Sciatic nerve (tissue), 2 donors: ENCODE results near the gene RPS24. TPM values are rescaled to one million over a fixed set of nuclear protein-coding genes. Genes with fewer than 3 reads are reported as not detected.
"Not testable (repeated sequence)": the region's sequence is repeated elsewhere in the genome, so short reads cannot be mapped to it uniquely, and the experiment has no call there.

Experiments
- ATAC-seq: fragments of 200-7000 bp; cut with Tn5 transposase; one replicate; pipeline ENCODE4 v1.9.1; 2020; ENCODE audit warnings: mild to moderate bottlenecking, moderate library complexity
- DNase-seq: peaks from one replicate; pipeline ENCODE4 v3.0.0-alpha.2; 2020; ENCODE audit warnings: low spot score
- intact Hi-C: fragments of 100-400 bp; cut with DNase I; formaldehyde crosslinking; loops from one replicate; pipeline ENCODE4 v1.14.2; 2022
- total RNA-seq: library from RNA; stranded (reverse); fragmentation: NEBNext Ultra II Directional; extraction: Animal tissue kit (Norgen Biotek cat#: 25700); gene quantifications from one replicate; pipeline ENCODE4 v1.2.1, GENCODE V29; 2021
- donor health status: DM: no; HTN: no; CAD: no.
- donor health status: DM: no; HTN: no; CAD: no.

The RPS24 gene
- total RNA-seq = 1,000 TPM

DNA sequence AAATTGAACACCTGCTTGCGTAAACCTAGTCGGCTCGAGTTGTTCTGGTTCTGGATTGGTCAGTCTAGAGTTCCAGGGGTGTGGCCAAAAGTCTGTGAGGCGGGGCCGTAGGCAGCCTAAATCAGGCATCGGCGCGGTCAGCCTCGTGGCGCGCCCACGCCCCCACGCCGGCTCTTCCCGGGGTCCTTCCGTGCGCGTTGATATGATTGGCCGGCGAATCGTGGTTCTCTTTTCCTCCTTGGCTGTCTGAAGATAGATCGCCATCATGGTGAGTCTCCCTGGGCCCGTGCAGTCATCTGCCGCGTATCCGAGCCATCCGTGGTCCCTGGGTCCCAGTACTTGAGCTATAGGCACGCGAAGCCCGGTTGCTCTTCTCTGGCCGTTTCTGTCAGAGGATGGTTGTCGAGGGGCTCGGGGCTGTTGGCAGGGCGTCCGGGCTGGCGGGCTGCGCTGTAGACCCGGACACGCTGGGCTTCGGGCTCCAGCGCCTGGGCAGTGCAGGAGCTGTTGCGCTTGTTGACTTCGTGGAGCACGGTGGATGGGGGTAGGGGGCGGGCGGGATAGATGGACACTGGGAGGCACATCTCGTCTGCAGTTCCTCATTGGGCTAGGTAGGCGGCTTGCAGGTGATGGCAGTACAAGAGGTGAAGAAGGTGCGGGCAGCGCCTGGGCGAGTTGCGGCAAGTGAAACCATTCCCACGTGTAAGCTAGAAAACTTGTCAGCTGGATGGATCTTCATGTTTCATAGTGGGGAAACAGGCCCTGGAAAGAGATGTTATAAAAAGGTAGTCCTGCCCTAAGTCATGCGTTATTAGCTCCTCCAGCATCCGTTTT is at the start of gene RPS24:
Gene RPS24 (plus strand): TSS at position 227 of the 834 bp plus-strand sequence. CDS start 39 bp downstream, at position 266.
- ATAC-seq = peak; percentile 97
- intact Hi-C loops = no loop called here
- peak; percentile 95 for DNase-seq

DNA sequence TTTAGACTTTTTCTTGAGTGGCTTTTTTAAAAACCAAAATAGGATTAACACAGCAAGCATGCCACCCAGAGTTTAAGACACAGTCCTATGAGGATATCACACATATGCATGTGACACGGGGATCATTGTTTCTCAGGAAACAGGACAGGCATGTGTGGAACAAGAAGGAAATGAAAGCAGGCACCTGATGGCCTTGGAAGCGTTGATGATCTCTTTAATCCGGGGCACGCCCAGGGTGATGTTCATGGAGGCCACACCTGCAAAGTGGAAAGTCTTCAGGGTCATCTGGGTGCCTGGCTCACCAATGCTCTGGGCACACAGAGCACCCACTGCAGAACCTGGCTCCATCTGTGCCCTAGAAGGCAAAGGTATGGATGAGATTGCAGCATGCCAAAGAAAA is 48.7 kb upstream of the RPS24 start:
- ATAC-seq = no peak
- intact Hi-C loops = loop anchor here (5.0 to 10.0 kb wide), 2 partner anchors 88 to 140 kb away; no protein-coding TSS in a partner anchor
- no peak for DNase-seq

DNA sequence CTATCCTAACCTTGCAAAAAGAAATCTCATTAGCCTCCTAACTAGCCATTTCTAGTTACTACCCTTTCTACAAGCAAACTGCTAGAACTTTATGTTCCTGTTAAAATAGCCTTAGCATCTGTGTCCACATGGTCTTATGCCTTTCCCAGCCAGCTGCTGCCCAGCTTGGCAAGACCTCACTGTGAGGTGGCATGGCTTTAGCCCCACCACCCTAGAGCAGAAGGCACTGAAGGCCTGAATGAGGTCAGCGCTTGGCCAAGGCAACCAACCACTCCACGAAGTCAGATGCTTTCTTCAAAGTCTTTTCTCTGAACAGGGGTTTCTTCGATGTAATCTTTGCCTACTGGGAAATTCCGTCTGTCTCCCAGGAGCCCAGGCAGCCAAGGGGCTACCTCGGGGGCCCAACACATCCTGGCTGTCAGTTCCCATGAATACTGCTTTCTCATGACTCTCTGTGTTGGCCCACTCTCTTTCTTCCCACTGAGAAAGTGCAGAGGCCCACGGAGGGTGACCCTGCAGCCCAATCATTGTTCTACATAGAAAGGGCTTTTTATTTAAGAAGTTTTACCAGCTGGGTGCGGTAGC is 45.9 kb upstream of the RPS24 start:
- no peak for ATAC-seq
- DNase-seq = no peak
- intact Hi-C loops = loop anchor here (10.0 kb wide), 1 partner anchor 143 kb away; no protein-coding TSS in a partner anchor

DNA sequence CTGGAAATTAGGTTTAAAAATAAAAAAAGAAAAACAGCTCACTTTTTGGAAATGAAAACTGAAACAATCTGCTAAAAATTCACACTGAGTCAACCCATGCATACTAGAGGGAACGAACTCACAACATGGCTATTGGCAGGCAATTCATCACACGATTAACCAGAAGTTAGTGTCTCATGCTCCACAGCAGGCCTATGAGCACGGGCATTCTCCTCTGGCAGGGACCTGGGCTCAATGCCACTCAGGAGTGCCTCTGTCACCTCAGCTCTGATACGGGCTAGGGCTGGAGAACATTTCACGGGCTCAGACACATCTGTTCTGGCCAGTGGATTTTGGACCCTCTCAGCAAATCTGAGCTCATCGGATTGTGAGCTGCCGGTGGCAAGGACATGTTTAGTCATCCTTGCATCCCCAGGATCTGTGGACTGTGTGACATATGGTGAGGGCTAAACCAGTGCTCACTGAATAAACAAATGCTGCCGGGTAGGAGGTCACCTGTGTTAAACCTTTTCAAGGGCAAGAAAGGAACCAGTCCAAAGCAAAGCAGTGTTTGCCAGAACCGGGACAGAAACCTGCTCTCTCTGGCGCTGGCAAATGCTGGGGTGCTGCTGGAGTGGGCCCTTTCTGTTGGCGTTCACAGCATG is 44.5 kb upstream of the RPS24 start:
- intact Hi-C loops = loop anchor here (10.0 kb wide), 1 partner anchor 144 kb away; no protein-coding TSS in a partner anchor
- ATAC-seq (no peak), DNase-seq (no peak)

DNA sequence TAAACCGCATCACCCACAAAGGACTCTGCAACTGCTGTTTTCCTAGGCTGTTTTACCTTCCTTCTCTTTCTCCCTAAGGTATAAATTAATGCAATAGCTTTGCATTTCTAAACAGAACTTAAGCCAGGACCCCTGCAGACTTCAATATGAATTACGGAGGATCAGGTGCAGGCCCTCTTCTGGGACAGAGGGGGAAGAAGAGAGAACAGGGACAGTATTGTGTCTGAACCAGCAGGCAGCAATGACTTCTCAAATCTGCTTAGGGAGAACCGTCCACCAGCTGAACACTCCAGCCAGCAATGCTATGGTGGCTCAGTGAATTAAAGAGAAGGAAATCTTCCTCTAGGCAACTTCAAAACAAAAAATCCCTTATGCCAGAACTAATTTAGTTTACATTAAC is 40.0 kb upstream of the RPS24 start:
- intact Hi-C loops = no loop called here
- DNase-seq = no peak
- ATAC-seq = no peak

DNA sequence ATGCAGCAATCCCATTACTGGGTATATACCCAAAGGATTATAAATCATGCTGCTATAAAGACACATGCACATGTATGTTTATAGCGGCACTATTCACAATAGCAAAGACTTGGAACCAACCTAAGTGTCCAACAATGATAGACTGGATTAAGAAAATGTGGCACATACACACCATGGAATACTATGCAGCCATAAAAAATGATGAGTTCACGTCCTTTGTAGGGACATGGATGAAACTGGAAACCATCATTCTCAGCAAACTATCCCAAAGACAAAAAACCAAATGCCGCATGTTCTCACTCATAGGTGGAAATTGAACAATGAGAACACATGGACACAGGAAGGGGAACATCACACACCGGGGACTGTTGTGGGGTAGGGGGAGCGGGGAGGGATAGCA is 34.9 kb upstream of the RPS24 start:
- intact Hi-C loops, DNase-seq, ATAC-seq: not testable (repeated sequence)

DNA sequence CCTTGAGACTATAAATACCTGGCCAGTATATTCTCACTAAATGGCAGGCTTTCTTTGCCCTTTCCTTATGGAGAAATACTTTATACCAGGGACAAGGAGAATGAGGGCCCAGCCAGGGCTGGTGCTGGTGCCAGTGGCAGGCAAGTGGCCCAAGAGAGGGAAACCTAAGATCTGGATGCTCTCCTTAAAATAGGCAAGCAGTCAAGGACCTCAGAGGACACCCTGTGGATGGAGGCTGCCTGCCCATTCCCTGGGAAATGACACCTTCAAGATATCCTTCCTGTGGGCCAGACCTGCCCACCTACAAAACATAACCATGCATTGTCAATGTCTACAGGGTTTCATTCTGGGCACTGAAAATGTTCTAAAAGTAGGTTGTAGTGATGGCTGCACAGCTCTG is 33.5 kb upstream of the RPS24 start:
- DNase-seq (no peak), ATAC-seq (no peak)
- intact Hi-C loops = no loop called here

DNA sequence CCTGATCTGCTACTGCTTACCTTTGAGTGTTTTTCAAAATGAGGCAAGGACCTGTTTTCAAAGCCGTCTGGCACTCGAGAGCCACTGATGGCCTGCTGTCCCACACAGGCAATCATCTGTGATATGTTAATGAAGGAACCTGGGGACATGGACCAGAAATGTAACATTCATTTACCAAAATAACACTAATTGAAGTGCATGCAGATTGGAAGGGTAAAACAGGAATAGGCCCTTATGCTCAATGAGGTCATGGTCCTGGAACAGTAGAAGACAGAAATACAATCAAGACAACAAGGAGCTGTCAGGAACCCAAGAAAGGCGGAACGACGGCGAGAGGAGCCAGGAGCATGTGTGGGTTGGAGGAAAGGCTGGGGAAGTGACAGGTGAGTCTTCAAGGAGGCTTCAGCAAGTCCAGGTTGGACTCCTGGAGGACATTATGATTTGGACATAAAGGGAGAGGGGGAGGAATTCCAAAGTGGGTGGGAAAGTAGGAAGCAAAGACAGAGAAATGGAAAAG is 32.6 kb upstream of the RPS24 start:
- no peak for ATAC-seq
- intact Hi-C loops = no loop called here
- no peak for DNase-seq

DNA sequence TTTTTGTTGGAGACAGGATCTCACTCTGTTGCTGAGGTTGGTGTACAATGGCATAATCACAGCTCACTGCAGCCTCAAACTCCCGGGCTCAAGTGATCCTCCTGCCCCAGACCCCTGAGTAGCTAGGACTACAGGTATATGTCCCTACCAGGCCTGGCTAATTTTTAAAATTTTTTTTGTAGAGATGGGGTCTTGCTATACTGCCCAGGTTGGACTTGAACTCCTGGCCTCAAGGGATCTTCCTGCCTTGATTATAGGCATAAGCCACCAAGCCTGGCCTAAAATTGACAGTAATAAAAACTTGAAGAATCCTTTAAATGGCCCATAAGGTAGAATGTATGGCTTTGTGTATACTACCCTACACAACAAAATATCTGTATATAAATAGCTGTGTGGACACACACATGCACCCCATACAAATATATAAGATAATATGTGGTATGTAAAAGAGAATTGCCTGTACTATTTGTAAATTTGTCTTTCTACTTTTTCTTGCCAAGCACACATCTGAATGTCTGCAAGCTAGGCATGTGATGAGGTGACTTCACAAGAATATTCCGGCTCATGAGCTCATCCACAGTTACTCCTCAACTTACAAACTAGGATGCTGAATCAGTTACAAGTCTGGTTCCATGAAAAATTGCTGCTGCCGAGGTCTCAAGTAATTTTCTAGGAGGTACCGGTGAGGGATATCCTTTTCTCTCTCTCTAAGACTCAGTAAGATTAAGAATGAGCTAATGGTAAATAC is 30.9 kb upstream of the RPS24 start:
- no peak for ATAC-seq
- no peak for DNase-seq
- intact Hi-C loops = no loop called here

DNA sequence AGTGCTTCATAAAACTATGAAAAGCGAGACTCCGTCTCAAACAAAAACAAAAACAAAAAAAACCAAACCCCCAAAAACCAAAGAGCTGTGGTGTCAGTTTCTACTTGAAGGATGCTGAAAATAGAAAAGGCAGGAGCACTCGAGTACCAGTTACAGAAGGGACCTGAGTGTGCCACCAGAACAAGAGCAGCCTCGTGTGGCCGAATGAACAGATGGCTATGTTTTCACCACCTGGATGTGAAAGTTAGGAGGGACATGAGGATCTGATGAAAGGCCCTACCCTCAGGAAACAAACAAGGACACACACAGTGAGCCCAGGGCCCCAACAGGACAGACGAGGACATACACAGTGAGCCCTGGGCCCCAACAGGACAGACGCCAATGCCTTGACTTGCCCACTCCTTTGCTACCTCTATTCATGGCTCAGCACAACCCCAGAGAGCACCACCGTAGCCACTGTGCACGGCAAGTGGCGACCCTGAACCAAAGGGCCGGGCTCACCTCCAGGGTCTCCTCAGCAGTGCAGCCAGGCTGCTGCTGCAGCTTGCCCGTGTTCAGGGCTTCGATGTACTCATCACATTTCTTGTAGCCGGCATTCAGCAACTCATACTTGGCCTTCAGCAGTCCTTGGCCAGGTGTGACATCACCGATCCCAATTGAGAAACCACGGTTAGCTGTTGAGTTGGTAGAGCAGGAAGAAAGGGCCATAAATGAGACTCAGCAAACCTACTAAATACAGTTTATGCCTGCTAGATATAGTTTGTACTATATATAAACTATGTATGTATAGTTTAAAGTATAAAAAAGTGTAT is 29.2 kb upstream of the RPS24 start:
- no peak for DNase-seq
- no peak for ATAC-seq
- intact Hi-C loops = no loop called here

DNA sequence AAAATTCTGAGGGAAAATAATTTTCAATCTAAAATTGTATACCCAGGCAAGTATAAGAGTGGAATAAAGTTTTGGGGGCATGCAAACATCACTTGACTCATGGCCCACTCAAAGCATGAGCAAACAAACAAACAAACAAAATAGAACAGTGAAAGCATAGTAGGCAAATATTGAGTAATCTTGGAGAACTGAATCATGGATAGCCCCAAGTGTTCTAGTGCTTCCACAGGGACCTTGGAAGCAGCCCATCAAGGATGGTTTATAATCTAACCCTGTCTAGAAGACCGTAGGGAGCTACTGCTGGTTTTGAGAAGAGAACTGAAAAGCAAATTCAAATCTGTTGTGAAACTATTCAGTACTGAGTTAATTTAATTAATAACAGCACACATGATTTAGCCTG is 26.5 kb upstream of the RPS24 start:
- DNase-seq (no peak), ATAC-seq (no peak)
- intact Hi-C loops = no loop called here

DNA sequence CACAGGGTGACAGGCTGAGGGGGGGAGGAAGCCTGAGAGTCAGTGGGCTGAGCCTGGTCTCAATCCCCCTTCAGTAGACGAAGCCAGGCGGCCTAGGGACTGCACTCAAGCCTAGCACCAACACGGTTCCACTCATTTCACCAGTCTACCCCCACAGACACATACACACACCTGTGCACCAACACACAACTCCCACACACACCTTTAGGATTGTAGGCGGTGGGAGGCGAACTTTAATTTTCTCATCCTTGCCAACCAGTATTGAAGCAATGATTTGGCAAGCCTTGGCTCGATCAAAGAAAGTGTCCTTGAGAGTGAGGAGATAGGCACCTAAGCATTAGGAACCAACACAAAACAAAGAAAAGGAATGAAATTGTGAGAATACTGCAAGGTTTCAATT is 24.0 kb upstream of the RPS24 start:
- ATAC-seq (no peak), DNase-seq (no peak)
- intact Hi-C loops = no loop called here

DNA sequence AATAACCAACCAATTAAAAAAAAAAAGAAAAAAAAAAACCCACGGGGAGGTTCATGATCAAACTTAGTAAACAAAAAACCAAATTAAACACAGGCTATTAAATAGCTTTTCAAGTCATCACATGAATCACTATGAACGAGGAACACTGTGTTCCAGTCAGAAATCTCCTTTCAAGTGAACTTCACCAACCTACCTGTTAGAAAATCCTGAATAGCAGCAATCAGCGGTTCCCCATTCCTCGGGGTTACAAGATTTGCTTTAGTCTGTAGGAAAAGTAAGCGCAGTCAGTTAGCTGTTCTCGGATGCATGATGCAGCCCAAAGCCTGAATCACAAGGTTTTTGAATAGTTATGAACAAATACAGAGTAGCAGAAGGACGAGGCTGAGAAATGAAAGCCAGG is 23.4 kb upstream of the RPS24 start:
- DNase-seq = no peak
- no peak for ATAC-seq
- intact Hi-C loops = no loop called here

DNA sequence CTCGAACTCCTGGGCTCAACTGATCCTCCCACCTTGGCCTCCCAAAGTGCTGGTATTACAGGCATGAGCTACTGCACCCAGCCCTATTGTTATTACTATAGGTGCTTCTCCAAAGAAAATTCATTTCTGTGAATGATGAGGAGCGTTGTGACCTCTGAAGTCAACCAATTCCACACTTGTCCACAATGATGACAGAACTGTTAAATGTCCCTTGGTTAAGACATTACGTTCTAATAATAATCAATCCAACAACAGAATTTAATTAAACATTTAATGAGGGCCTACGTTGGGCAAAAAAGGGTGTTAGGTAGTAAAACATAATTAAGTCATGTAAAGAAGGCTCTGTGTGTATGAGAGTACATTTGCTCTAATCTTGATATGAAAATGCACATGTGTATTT is 22.6 kb upstream of the RPS24 start:
- ATAC-seq (no peak), DNase-seq (no peak)
- intact Hi-C loops = no loop called here

DNA sequence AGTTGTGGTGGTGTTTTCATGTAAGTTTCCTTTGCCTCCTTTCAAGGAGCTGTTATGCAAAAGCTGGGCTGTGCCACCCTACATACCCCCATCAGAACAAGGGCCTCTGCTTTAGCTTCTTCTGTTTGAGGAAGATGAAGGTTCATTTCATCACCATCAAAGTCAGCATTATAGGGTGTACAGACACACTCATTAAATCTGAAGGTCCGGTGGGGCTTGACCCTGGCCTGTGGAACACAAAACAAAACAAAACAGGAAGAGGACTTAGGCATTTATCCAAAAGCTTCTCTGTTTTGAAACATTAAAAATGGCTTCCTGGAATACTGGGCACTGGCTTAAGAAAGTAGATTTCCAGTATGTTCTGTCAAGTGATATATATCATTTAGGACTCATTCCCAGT is 20.1 kb upstream of the RPS24 start:
- no peak for ATAC-seq
- intact Hi-C loops = no loop called here
- DNase-seq = no peak

DNA sequence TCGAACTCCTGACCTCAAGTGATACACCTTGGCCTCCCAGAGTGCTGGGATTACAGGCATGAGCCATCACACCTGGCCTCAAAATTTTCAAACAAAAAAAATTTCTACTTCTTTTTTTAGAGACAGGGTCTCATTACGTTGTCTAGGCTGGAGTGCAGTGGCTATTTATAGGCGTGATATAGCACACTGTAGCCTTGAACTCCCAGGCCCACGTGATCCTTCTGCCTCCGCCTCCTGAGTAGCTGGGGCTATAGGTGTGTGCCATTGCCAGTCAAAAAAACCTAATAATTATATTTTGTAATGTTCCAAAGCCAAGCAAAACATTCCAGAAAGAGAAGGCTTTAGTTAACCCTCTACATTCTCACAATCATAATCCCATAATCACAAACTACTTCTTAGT is 18.1 kb upstream of the RPS24 start:
- ATAC-seq (no peak), DNase-seq (no peak)
- intact Hi-C loops = no loop called here

DNA sequence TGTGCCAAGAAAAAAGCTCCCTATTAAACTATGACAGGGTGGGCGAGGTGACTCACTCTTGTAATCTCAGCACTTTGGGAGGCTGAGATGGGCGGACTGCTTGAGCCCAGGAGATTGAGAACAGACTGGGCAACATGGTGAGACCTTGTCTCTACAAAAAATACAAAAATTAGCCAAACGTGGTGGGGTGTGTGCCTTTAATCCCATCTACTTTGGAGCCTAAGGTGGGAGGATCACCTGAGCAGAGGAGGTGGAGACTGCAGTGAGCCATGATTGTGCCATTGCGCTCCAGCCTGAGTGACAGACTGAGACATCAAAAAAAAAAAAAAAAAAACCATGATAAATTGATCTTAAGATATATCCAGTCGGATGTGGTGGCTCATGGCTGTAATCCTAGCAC is 15.8 kb upstream of the RPS24 start:
- no peak for DNase-seq
- ATAC-seq = no peak
- intact Hi-C loops = no loop called here

DNA sequence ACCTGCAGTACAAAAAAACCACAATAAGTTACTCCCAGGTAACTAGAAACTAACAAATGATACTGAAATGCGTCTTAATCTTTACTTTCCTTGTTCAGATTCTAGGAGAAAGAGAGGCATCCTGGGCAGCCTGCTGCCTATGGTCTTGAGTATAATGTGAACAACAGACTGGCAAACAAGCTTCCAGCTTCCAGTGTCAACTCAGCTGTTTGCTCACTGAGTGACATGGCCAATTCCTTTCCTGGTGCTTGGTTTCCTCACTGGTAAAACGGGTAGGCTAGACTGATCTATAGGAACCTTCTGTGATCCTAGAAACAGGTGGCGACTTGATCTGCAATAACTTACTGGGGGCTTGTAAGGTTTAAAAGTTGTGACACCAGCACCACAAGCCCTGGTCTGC is 14.4 kb upstream of the RPS24 start:
- ATAC-seq (no peak), DNase-seq (no peak)
- intact Hi-C loops = no loop called here
